ENCODE results near the gene SEMA4A. TPM values are rescaled to one million over a fixed set of nuclear protein-coding genes. Genes with fewer than 3 reads are reported as not detected.
"Not testable (repeated sequence)": the region's sequence is repeated elsewhere in the genome, so short reads cannot be mapped to it uniquely, and the experiment has no call there.

Gene SEMA4A
- total RNA-seq, 2 experiments from 2014 or later = 9.4 to 10.1 TPM

GRCh38 chr1:156120318-156120717 is 33.1 kb upstream of the SEMA4A start:
- intact Hi-C loops (cut with DNase I, micrococcal nuclease) = no loop called here
- Histone ChIP-seq H3K36me3 (ENCODE audit: insufficient read depth, low read length) (no peaks in the 10 kb centered on the region), H3K4me3 (ENCODE audit: low read length) (no peak overlapping the region), H3K4me1 (ENCODE audit: insufficient read depth, low read length) (peaks cover 85% of the 10 kb centered on the region), H3K27ac (ENCODE audit: low read depth in 1 of 2, low read length in 2 of 2) (no peak overlapping the region), H3K9me3 (ENCODE audit: control insufficient read depth in 1 of 2, insufficient read depth in 1 of 2, low read length in 2 of 2) (peaks cover 0 to 4% of the 10 kb centered on the region in 2 experiments), H3K27me3 (ENCODE audit: control insufficient read depth in 1 of 2, insufficient read depth in 2 of 2, low read length in 2 of 2) (peaks cover 7 to 8% of the 10 kb centered on the region in 2 experiments)
- Mint-ChIP-seq H3K4me3 (peak overlapping the region; percentile 25), H3K27me3 (peaks cover 25% of the 10 kb centered on the region), H3K9me3 (no peaks in the 10 kb centered on the region), H3K4me1 (ENCODE audit: low read depth) (peaks cover 49% of the 10 kb centered on the region), H3K36me3 (ENCODE audit: low read depth) (peaks cover 6% of the 10 kb centered on the region), H3K27ac (peak overlapping the region; percentile 51)
- TF ChIP-seq CTCF (IDR thresholded peaks at IDR 0.05) = no peak
- DNase-seq (no peak), ATAC-seq (ENCODE audit: poor library complexity) (no peak)
- POLR2A ChIA-PET = interaction anchor here (1.4 kb wide), 1 partner anchor 92 kb away, joined by 3 read pairs; the partner anchor contains the start of gene PMF1
- CTCF ChIA-PET = interaction anchor here (1.2 to 10.7 kb wide), 3 partner anchors 9 to 105 kb away, joined by 3 to 101 read pairs (median 4); no protein-coding TSS in a partner anchor

DNA sequence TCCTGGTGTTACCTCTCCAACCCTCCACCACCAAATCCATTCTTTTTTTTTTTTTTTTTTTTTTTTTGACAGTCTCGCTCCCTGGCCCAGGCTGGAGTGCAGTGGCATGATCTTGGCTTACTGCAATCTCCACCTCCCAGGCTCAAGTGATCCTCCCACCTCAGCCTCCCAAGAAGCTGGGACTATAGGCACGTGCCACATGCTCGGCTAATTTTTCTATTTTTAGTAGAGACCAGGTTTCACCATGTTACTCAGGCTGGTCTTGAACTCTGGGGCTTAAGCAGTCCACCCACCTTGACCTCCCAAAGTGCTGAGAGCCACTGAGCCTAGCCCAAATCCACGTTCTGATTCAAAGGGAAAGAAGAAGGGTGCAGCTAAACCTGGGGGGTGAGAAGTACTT is 32.4 kb upstream of the SEMA4A start:
- H3K4me1 ChIP-seq (ENCODE audit: insufficient read depth, low read length) = peaks cover 85% of the 10 kb centered on the region

GRCh38 chr1:156121457-156121856 is 31.9 kb upstream of the SEMA4A start:
- Mint-ChIP-seq H3K9me3 (no peaks in the 10 kb centered on the region), H3K27ac (no peak overlapping the region), H3K27me3 (peaks cover 14% of the 10 kb centered on the region), H3K4me3 (no peak overlapping the region), H3K4me1 (ENCODE audit: low read depth) (peaks cover 47% of the 10 kb centered on the region), H3K36me3 (ENCODE audit: low read depth) (peaks cover 4% of the 10 kb centered on the region)
- intact Hi-C loops (cut with DNase I, micrococcal nuclease) = no loop called here
- Histone ChIP-seq H3K36me3 (ENCODE audit: insufficient read depth, low read length) (no peaks in the 10 kb centered on the region), H3K4me1 (ENCODE audit: insufficient read depth, low read length) (peaks cover 85% of the 10 kb centered on the region), H3K4me3 (ENCODE audit: low read length) (no peak overlapping the region), H3K27ac (ENCODE audit: low read depth in 1 of 2, low read length in 2 of 2) (no peak overlapping the region), H3K27me3 (ENCODE audit: control insufficient read depth in 1 of 2, insufficient read depth in 2 of 2, low read length in 2 of 2) (no peaks in the 10 kb centered on the region), H3K9me3 (ENCODE audit: control insufficient read depth in 1 of 2, insufficient read depth in 1 of 2, low read length in 2 of 2) (no peaks in the 10 kb centered on the region)
- TF ChIP-seq CTCF (IDR thresholded peaks at IDR 0.05) = no peak
- ATAC-seq (ENCODE audit: poor library complexity) (no peak), DNase-seq (no peak)
- POLR2A ChIA-PET = no interaction called here
- CTCF ChIA-PET = interaction anchor here (10.7 kb wide), 1 partner anchor 25 kb away, joined by 101 read pairs; no protein-coding TSS in a partner anchor

More for the DNA sequence above, 32.4 kb upstream of the SEMA4A start:
- DNase-seq; intact Hi-C loops (cut with DNase I, micrococcal nuclease); H3K4me3 ChIP-seq (ENCODE audit: low read length); H3K27me3 ChIP-seq (ENCODE audit: control insufficient read depth in 1 of 2, insufficient read depth in 2 of 2, low read length in 2 of 2); ATAC-seq (ENCODE audit: poor library complexity); H3K36me3 ChIP-seq (ENCODE audit: insufficient read depth, low read length); POLR2A ChIA-PET; H3K9me3 ChIP-seq (ENCODE audit: control insufficient read depth in 1 of 2, insufficient read depth in 1 of 2, low read length in 2 of 2); H3K27ac ChIP-seq (ENCODE audit: low read depth in 1 of 2, low read length in 2 of 2); H3K9me3 Mint-ChIP-seq; H3K4me3 Mint-ChIP-seq; H3K36me3 Mint-ChIP-seq (ENCODE audit: low read depth): not testable (repeated sequence)
- Mint-ChIP-seq H3K27me3 (peaks cover 19% of the 10 kb centered on the region), H3K27ac (peak overlapping the region; percentile 51), H3K4me1 (ENCODE audit: low read depth) (peaks cover 47% of the 10 kb centered on the region)
- CTCF ChIA-PET = interaction anchor here (10.7 kb wide), 1 partner anchor 25 kb away, joined by 101 read pairs; no protein-coding TSS in a partner anchor

GRCh38 chr1:156122086-156122485 is 31.3 kb upstream of the SEMA4A start:
- Mint-ChIP-seq H3K27ac (peak overlapping the region; percentile 77), H3K9me3 (no peaks in the 10 kb centered on the region), H3K27me3 (peaks cover 11% of the 10 kb centered on the region), H3K4me1 (ENCODE audit: low read depth) (peaks cover 51% of the 10 kb centered on the region), H3K36me3 (ENCODE audit: low read depth) (peaks cover 4% of the 10 kb centered on the region), H3K4me3 (no peak overlapping the region)
- Histone ChIP-seq H3K27ac (ENCODE audit: low read depth in 1 of 2, low read length in 2 of 2) (no peak overlapping the region), H3K36me3 (ENCODE audit: insufficient read depth, low read length) (no peaks in the 10 kb centered on the region), H3K9me3 (ENCODE audit: control insufficient read depth in 1 of 2, insufficient read depth in 1 of 2, low read length in 2 of 2) (no peaks in the 10 kb centered on the region), H3K4me3 (ENCODE audit: low read length) (no peak overlapping the region), H3K27me3 (ENCODE audit: control insufficient read depth in 1 of 2, insufficient read depth in 2 of 2, low read length in 2 of 2) (no peaks in the 10 kb centered on the region), H3K4me1 (ENCODE audit: insufficient read depth, low read length) (peaks cover 86% of the 10 kb centered on the region)
- no peak for TF ChIP-seq CTCF (IDR thresholded peaks at IDR 0.05)
- intact Hi-C loops (cut with DNase I, micrococcal nuclease) = no loop called here
- ATAC-seq (ENCODE audit: poor library complexity) (no peak), DNase-seq (no peak)
- ChIA-PET POLR2A (no interaction called here), CTCF (interaction anchor here (1.0 to 10.7 kb wide), 2 partner anchors 19 to 26 kb away, joined by 4 to 101 read pairs; no protein-coding TSS in a partner anchor)
